ENCODE measurements around the gene UCKL1. TPM values are rescaled to one million over a fixed set of nuclear protein-coding genes. Genes with fewer than 3 reads are reported as not detected.
A peak's percentile ranks its signal among the peaks of the same experiment; 100 is the strongest.

UCKL1 gene
- total and polyA plus RNA-seq, 2 donors from 2014 or later: 39.3 to 39.8 TPM

DNA sequence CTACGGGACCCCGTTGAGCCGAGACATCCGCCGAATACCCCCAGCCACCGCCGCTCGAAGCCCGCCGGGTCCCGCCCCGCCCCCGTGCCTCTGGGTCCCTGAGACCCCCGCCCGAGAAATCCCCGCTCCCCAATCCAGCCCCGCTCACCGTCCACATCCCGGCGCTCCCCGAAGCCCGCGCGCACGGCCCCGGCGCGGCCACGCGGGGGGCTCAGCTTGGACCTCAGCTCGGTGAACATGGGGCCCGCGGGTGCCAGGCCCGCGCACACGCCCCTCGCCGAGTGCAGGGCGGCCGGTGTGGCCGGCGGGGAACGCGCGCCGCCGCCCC is 23.0 kb upstream of the UCKL1 start:
- intact Hi-C loops (cut with DNase I): loop anchor here (5.0 kb wide), 1 partner anchor 442 kb away; the partner anchor contains the start of gene PTK6
- Histone ChIP-seq H3K4me1 (ENCODE audit: control insufficient read depth in 2 of 3, insufficient read depth in 2 of 3, low read depth in 1 of 3, low read length in 3 of 3) (peaks cover 3 to 22% (median 7%) of the 10 kb centered on the region in 3 donors), H3K9ac (ENCODE audit: low read length in 3 of 3) (peak overlapping the region in 1 of 3 donors; percentile 34), H3K4me3 (ENCODE audit: low read length in 3 of 3) (peak overlapping the region in 2 of 3 donors; percentile 40 to 63), H3K27me3 (ENCODE audit: control insufficient read depth, insufficient read depth, low read length) (no peaks in the 10 kb centered on the region), H3K36me3 (ENCODE audit: control insufficient read depth in 2 of 3, insufficient read depth in 3 of 3, low read length in 3 of 3) (peaks cover 0 to 3% (median 3%) of the 10 kb centered on the region in 3 donors), H3K27ac (ENCODE audit: low read depth in 2 of 2, low read length in 2 of 2) (peak overlapping the region; percentile 43 to 54), H3K9me3 (ENCODE audit: control insufficient read depth in 2 of 3, insufficient read depth in 1 of 3, low read length in 3 of 3) (no peaks in the 10 kb centered on the region)
- FAIRE-seq: no peak
- peak in 1 of 5 donors; percentile 81 for DNase-seq
- TF ChIP-seq, protein P1, sequence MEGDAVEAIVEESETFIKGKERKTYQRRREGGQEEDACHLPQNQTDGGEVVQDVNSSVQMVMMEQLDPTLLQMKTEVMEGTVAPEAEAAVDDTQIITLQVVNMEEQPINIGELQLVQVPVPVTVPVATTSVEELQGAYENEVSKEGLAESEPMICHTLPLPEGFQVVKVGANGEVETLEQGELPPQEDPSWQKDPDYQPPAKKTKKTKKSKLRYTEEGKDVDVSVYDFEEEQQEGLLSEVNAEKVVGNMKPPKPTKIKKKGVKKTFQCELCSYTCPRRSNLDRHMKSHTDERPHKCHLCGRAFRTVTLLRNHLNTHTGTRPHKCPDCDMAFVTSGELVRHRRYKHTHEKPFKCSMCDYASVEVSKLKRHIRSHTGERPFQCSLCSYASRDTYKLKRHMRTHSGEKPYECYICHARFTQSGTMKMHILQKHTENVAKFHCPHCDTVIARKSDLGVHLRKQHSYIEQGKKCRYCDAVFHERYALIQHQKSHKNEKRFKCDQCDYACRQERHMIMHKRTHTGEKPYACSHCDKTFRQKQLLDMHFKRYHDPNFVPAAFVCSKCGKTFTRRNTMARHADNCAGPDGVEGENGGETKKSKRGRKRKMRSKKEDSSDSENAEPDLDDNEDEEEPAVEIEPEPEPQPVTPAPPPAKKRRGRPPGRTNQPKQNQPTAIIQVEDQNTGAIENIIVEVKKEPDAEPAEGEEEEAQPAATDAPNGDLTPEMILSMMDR (IDR thresholded peaks at IDR 0.05; ENCODE audit: borderline replicate concordance, extremely low read depth, insufficient read depth): no peak

DNA sequence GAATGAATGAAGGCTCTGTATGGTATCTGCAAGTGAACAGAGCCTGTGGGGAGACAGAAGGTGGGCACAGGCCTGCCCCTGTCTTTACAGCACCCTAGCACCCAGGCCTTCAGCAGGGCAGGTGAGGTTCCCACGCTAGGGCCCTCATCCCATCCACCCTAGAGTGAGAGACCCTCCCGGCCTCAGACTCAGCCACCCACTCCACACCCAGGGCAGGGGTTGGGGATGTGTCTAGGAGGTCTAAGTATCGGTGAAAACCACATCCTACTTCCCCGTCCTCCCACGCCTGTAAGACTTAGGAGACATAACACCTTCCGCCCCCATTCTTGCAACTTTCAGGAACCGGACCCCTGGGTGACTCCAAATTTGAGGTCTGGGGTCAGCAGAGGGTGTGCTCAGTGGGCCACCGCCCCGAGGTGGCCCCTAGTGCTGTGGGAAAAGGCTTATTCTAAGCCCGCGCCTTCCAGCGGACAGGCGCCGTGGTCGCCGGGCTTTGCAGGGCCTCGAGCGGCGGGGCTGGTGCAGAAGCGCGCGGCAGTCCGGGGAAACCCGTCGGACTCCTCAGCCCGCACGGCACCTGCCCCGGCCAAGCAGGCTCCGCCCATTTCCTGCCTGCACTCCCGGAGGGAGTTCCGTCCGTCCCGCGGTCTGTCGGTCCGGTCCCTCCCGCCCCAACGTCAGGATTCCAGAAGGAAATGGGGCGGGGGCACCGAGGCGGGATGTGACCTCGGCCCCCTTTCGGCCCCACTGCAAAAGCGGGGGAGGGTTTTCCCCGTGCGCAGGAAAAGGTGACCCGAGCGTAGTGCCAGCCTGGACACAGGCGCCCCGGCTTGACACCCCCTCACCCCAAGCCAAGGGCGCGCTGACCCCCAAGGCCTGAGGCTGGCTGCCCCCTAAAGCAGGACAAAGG is 22.4 kb upstream of the UCKL1 start:
- peak overlapping the region; percentile 54 to 74 for H3K27ac ChIP-seq (ENCODE audit: low read depth in 2 of 2, low read length in 2 of 2)
- peak overlapping the region in 2 of 3 donors; percentile 40 to 63 for H3K4me3 ChIP-seq (ENCODE audit: low read length in 3 of 3)
- peaks cover 0 to 3% (median 3%) of the 10 kb centered on the region in 3 donors for H3K36me3 ChIP-seq (ENCODE audit: control insufficient read depth in 2 of 3, insufficient read depth in 3 of 3, low read length in 3 of 3)
- peak overlapping the region in 1 of 3 donors; percentile 34 for H3K9ac ChIP-seq (ENCODE audit: low read length in 3 of 3)
- TF ChIP-seq, protein P1 (IDR thresholded peaks at IDR 0.05; ENCODE audit: borderline replicate concordance, extremely low read depth, insufficient read depth): no peak
- intact Hi-C loops (cut with DNase I): loop anchor here (5.0 kb wide), 1 partner anchor 441 kb away; the partner anchor contains the start of gene PTK6
- peaks cover 3 to 23% (median 7%) of the 10 kb centered on the region in 3 donors for H3K4me1 ChIP-seq (ENCODE audit: control insufficient read depth in 2 of 3, insufficient read depth in 2 of 3, low read depth in 1 of 3, low read length in 3 of 3)
- no peaks in the 10 kb centered on the region for H3K9me3 ChIP-seq (ENCODE audit: control insufficient read depth in 2 of 3, insufficient read depth in 1 of 3, low read length in 3 of 3)
- H3K27me3 ChIP-seq (ENCODE audit: control insufficient read depth, insufficient read depth, low read length): no peaks in the 10 kb centered on the region
- DNase-seq (peak; percentile 70 to 95 (median 83)), FAIRE-seq (no peak)

DNA sequence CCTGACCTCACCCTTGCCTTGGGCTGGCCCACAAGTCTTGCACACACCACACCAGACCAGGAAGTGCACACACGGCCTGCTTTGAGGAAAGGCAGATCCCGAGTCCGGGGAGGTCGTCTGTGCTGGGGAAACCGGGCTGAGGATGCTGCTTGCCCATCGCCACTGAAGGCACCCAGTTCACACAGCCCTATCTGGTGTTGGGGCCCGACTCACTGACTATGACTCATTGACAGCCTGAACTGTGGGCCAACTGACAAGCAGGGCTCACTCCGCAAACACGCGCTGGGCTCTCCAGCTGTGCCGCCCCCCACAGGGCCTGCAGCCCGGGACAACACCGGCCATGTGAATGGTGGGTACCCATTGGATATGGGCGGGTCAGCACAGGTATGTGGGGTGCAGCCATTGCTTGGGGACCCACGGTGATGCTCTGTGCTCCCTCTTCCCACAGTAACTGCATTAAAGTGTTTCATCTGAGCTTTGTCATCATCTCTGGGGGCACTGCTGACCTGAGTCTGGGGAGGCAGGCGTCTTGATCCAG is 21.6 kb upstream of the UCKL1 start:
- Histone ChIP-seq H3K4me1 (ENCODE audit: control insufficient read depth in 2 of 3, insufficient read depth in 2 of 3, low read depth in 1 of 3, low read length in 3 of 3) (peaks cover 3 to 26% (median 7%) of the 10 kb centered on the region in 3 donors), H3K27ac (ENCODE audit: low read depth in 2 of 2, low read length in 2 of 2) (no peak overlapping the region), H3K9me3 (ENCODE audit: control insufficient read depth in 2 of 3, insufficient read depth in 1 of 3, low read length in 3 of 3) (no peaks in the 10 kb centered on the region), H3K36me3 (ENCODE audit: control insufficient read depth in 2 of 3, insufficient read depth in 3 of 3, low read length in 3 of 3) (peaks cover 0 to 3% (median 0%) of the 10 kb centered on the region in 3 donors), H3K4me3 (ENCODE audit: low read length in 3 of 3) (no peak overlapping the region), H3K27me3 (ENCODE audit: control insufficient read depth, insufficient read depth, low read length) (no peaks in the 10 kb centered on the region), H3K9ac (ENCODE audit: low read length in 3 of 3) (no peak overlapping the region)
- TF ChIP-seq, protein P1 (IDR thresholded peaks at IDR 0.05; ENCODE audit: borderline replicate concordance, extremely low read depth, insufficient read depth): no peak
- DNase-seq (peak in 2 of 5 donors; percentile 51 to 72), FAIRE-seq (no peak)
- intact Hi-C loops (cut with DNase I): loop anchor here (5.0 kb wide), 1 partner anchor 441 kb away; the partner anchor contains the start of gene PTK6

Data from kidney (tissue), 14 donors.